ENCODE data around the gene TTLL6.

TTLL6 gene

DNA sequence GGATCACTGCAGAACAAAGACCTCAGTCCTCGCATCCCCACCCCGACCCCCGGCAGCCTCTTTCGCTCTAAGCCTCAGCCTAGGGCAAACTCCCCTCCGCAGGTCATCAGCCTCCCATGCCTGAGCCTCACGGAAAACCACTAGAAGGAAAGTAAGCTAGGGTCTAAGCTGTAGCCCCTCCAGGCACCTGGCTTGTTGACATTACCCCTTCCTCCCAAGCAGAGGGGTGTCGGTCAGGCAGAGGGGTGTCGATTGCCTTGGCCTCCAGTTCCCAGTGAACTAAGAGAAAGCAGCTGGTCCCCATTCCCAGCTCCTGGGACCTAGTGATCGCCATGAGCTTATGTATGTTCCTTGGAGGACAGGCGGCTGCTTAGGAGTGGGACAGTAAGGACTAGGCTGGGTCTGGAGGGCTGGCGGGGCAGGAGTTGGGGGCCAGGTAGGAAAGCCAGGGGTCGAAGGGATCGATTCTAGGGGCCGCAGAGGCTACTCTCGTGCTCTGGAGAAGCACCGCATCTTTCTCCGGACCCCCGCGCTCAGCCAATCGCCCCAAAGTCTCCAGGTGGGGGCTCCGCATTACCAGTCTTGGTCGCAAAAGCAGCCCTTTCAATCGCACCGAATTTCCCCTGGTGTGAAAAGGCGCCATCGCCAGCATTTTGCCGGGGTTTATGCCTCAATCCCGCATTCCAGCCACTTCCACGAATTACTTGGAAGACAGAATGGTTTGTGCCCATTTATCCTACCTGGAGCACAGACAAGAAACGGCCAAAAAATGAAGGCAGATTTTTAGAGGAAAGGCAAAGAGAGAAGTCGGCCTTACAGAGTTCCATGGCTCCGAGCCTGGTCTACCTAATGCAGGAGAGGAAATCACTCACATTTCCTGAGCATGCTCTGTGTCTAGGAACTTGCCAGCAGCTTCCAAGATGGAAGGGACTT lies 67.1 kb downstream of the TTLL6 start:
- Histone ChIP-seq H3K9me3 (no peaks in the 10 kb centered on the region), H3K27me3 (peaks cover 100% of the 10 kb centered on the region)

DNA sequence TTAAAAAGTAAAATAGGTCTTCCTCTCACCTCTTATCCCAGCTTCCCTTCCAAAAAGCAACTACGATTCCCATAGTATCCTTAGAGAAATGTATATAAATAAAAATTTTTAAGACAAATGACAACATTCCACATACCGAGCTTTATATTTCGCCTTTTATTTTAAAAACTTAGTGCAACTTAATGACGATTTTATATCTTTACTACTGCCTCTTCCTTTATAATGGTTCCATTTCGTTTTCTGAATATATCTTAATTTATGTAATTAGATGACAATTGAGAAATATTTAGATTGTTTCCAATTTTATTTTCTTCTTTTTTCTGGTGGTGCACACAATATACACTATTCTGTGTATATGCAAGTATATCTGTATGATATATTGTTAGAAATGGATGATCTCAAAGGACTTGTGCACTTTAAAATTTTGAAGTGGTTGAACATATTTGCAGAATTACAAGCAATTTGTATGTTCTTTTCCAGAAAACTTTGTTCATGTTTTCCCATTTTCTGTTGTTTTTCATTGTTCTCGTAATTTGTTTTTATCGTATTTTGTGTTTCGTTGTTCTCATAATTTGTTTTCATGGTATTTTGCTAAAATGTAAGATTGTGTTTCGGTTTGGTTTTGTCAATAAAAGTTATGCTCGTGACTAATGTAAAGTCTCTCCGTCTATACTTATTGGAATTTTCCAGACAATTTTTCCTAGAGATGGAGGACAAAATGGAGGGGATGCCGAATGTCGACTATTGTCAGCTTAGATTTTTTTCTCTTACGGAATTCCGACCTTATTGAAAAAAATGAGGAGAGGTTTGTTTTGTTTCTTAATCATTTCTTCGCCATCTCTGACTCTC lies 68.1 kb downstream of the TTLL6 start:
- Histone ChIP-seq H3K36me3 (no peaks in the 10 kb centered on the region), H3K9me3 (no peaks in the 10 kb centered on the region), H3K27me3 (peaks cover 100% of the 10 kb centered on the region)

More for the DNA sequence above, 67.1 kb downstream of the TTLL6 start:
- Histone ChIP-seq H3K4me3 (ENCODE audit: low read depth in 1 of 2, low read length in 1 of 2) (no peak overlapping the region), H3K36me3 (no peaks in the 10 kb centered on the region), H3K4me1 (ENCODE audit: control insufficient read depth in 1 of 2, insufficient read depth in 1 of 2, low read depth in 1 of 2, low read length in 1 of 2) (no peaks in the 10 kb centered on the region), H3K27ac (no peak overlapping the region)
- TF ChIP-seq, protein P1, sequence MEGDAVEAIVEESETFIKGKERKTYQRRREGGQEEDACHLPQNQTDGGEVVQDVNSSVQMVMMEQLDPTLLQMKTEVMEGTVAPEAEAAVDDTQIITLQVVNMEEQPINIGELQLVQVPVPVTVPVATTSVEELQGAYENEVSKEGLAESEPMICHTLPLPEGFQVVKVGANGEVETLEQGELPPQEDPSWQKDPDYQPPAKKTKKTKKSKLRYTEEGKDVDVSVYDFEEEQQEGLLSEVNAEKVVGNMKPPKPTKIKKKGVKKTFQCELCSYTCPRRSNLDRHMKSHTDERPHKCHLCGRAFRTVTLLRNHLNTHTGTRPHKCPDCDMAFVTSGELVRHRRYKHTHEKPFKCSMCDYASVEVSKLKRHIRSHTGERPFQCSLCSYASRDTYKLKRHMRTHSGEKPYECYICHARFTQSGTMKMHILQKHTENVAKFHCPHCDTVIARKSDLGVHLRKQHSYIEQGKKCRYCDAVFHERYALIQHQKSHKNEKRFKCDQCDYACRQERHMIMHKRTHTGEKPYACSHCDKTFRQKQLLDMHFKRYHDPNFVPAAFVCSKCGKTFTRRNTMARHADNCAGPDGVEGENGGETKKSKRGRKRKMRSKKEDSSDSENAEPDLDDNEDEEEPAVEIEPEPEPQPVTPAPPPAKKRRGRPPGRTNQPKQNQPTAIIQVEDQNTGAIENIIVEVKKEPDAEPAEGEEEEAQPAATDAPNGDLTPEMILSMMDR (IDR thresholded peaks at IDR 0.05), result no peak

DNA sequence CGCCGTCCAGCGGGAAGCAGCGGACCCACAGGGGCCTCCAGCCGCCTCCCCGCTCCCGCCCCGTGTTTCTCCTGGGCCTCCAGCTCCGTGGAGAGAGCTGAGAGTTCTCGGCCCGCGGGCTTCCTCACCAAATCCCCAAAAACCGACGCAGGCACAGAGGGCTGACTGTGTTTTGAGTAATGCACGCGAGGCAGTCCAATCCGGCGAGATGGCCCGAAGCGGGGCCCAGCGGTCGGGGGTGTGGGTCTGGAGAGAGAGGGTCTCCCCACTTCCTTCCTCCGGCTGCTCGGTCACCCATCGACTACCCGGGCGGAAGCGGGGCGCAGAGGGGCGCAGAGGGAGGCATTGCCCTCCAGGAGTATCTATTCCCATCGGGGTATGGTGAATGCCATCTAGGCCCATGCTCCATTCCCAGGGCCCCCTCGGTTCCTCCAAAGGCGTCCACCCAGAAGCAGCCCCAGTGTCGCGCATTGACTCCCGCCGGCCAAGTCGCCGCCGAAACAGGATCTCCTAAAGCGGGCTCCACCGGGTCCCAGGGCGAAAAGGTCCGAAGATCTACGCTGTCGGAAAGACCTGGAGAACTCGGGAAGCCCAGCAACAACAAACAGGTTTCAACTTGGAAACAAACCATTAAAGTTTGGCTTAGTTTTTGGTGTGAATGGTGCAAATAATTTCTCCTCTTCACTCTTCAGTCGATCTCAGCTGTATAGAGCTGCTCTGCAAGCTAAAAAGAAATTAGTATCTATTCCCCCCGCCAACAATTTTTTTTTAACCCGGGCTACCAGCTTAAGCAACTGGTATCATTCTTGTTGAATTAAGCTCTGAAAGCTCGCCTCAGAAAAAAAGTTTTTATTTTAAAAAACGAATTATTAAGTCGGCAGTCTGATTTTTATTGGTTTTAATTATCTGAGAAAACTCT lies 69.3 kb downstream of the TTLL6 start:
- no peaks in the 10 kb centered on the region for H3K36me3 ChIP-seq
- no peaks in the 10 kb centered on the region for H3K9me3 ChIP-seq
- no peak overlapping the region for H3K4me3 ChIP-seq (ENCODE audit: low read depth in 1 of 2, low read length in 1 of 2)
- no peak overlapping the region for H3K27ac ChIP-seq
- no peaks in the 10 kb centered on the region for H3K4me1 ChIP-seq (ENCODE audit: control insufficient read depth in 1 of 2, insufficient read depth in 1 of 2, low read depth in 1 of 2, low read length in 1 of 2)
- peaks cover 100% of the 10 kb centered on the region for H3K27me3 ChIP-seq
- TF ChIP-seq, protein P1 (IDR thresholded peaks at IDR 0.05), result no peak

More for the DNA sequence above, 68.1 kb downstream of the TTLL6 start:
- no peak overlapping the region for H3K4me3 ChIP-seq (ENCODE audit: low read depth in 1 of 2, low read length in 1 of 2)
- H3K27ac ChIP-seq, result no peak overlapping the region
- TF ChIP-seq, protein P1 (IDR thresholded peaks at IDR 0.05), result no peak
- no peaks in the 10 kb centered on the region for H3K4me1 ChIP-seq (ENCODE audit: control insufficient read depth in 1 of 2, insufficient read depth in 1 of 2, low read depth in 1 of 2, low read length in 1 of 2)

DNA sequence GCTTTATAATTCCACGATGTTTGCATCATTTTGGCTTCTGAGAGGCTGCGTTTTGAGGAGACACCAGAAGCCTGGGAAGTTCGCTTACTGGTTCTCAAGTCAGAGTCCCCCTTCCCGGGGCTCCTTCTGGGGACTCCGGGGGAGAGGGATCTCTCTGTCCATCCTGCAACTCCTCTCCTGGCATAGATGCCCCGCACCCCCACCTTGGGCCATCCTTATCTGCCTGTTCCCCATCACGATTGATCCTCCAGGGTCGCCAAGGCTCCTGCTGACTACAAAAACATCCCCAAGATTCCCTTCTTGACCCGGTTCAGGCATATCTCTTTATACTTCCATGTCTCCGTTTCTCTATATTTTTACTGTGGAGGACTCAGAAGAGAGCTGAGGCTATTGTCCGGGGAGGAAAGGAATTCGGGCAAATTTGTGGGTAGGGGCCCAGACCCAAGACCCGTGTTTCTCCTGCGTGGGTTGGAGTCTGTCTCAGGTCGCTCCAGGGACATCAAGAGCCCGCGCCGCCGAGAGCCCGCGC lies 70.0 kb downstream of the TTLL6 start:
- Histone ChIP-seq H3K9me3 (no peaks in the 10 kb centered on the region), H3K4me1 (ENCODE audit: control insufficient read depth in 1 of 2, insufficient read depth in 1 of 2, low read depth in 1 of 2, low read length in 1 of 2) (no peaks in the 10 kb centered on the region), H3K36me3 (no peaks in the 10 kb centered on the region), H3K27me3 (peaks cover 100% of the 10 kb centered on the region), H3K4me3 (ENCODE audit: low read depth in 1 of 2, low read length in 1 of 2) (no peak overlapping the region), H3K27ac (no peak overlapping the region)
- TF ChIP-seq, protein P1 (IDR thresholded peaks at IDR 0.05), result no peak
